ACC112 (cell line): ENCODE data around the gene NOXO1.
A peak's percentile ranks its signal among the peaks of the same experiment; 100 is the strongest.
"Not testable (repeated sequence)": the region's sequence is repeated elsewhere in the genome, so short reads cannot be mapped to it uniquely, and the experiment has no call there.

Experiments used
- H2AFZ ChIP-seq: fragments of 200-600 bp; sonication (generic); one replicate; pipeline ENCODE4 v1.6.0; 2017; ENCODE audit warnings: antibody characterized with exemption, low read length; ENCODE audit not compliant: unreplicated experiment
- H3K27ac ChIP-seq: fragments of 200-600 bp; sonication (generic); 2 replicates; pipeline ENCODE4 v1.5.1; 2014; ENCODE audit warnings: low read depth, mild to moderate bottlenecking, antibody characterized with exemption, low read length, moderate library complexity
- H3K27me3 ChIP-seq: fragments of 200-600 bp; sonication (generic); 2 replicates; pipeline ENCODE4 v1.6.1; 2014; ENCODE audit warnings: mild to moderate bottlenecking, antibody characterized with exemption, low read length, moderate library complexity, mixed read lengths; ENCODE audit not compliant: insufficient read depth
- H3K36me3 ChIP-seq: fragments of 200-600 bp; sonication (generic); 2 replicates; pipeline ENCODE4 v1.6.1; 2016; ENCODE audit warnings: mild to moderate bottlenecking, antibody characterized with exemption, low read length, moderate library complexity, mixed read lengths; ENCODE audit not compliant: insufficient read depth
- H3K4me1 ChIP-seq: fragments of 200-600 bp; sonication (generic); one replicate; pipeline ENCODE4 v1.6.1; 2016; ENCODE audit warnings: low read length, mixed read lengths; ENCODE audit not compliant: insufficient read depth, unreplicated experiment, control insufficient read depth
- H3K4me3 ChIP-seq: fragments of 200-600 bp; sonication (generic); 2 replicates; pipeline ENCODE4 v1.5.1; 2014; ENCODE audit warnings: mild to moderate bottlenecking, low read depth, low read length
- H3K79me2 ChIP-seq: fragments of 200-600 bp; sonication (generic); one replicate; pipeline ENCODE4 v1.6.0; 2016; ENCODE audit warnings: low read length; ENCODE audit not compliant: control insufficient read depth, unreplicated experiment, insufficient read depth

NOXO1 gene

DNA sequence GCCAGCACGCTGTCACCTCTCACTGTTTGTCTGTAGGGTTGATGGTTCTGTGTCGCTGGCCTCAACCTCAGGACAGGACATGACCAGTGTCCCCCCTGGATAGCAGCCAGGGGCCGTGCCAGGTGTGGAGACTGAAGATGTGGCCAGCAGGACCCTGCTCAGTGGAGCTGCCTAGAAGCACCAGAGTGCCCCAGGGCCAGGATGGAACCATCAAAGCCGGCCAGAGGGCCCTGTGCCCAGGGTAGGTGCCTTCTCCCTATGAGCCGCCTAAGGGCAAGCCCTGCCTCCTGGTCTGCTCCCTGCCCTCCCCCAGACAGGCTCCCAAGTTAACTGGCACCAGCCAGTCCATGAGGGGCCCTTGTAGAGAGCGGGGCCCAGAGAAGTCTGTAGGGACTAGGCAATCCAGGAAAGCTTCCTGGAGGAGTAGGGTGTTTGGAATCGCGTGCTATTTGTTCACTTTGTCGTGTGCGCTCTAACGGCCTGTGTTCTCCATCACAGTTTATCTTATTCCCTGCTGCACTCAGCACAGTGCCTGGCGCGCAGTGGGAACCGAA is 22.5 kb downstream of the NOXO1 start:
- Histone ChIP-seq H3K27ac (no peak overlapping the region), H3K36me3 (peaks cover 14% of the 10 kb centered on the region; the same call in 1 of the 2 replicates), H3K4me3 (peak overlapping the region; percentile 86), H2AFZ (no peak overlapping the region), H3K27me3 (no peaks in the 10 kb centered on the region), H3K4me1 (peaks cover 22% of the 10 kb centered on the region), H3K79me2 (peaks cover 38% of the 10 kb centered on the region)

DNA sequence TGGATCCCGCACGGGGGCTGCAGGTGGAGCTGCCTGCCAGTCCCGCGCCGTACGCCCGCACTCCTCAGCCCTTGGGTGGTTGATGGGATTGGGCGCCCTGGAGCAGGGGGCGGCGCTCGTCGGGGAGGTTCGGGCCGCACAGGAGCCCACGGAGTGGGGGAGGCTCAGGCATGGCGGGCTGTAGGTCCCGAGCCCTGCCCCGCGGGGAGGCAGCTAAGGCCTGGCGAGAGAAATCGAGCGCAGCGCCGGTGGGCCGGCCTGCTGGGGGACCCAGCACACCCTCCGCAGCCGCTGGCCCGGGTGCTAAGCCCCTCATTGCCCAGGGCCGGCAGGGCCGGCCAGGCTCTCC is 23.2 kb downstream of the NOXO1 start:
- Histone ChIP-seq H3K79me2 (peaks cover 31% of the 10 kb centered on the region), H3K4me1 (peaks cover 20% of the 10 kb centered on the region)
- H3K4me3 ChIP-seq, H3K36me3 ChIP-seq, H3K27me3 ChIP-seq, H3K27ac ChIP-seq, H2AFZ ChIP-seq: not testable (repeated sequence)

DNA sequence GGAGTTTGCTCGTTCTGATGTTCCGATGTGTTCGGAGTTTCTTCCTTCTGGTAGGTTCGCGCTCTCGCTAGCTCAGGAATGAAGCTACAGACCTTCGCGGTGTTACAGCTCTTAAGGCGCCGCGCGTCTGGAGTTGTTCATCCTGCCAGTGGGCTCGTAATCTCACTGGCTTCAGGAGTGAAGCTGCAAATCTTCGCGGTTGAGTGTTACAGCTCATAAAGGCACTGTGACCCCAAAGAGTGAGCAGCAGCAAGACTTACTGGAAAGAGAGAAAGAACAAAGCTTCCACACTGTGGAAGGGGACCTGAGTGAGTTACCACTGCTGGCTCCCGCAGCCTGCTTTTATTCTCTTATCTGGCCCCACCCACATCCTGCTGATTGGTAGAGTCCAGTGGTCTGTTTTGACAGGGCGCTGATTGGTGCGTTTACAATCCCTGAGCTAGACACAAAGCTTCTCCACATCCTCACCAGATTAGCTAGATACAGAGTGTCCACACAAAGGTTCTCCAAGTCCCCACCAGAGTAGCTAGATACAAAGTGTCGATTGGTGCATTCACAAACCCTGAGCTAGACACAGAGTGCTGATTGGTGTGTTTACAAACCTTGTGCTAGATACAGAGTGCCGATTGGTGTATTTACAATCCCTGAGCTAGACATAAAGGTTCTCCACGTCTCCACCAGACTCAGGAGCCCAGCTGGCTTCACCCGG is 23.7 kb downstream of the NOXO1 start:
- peaks cover 26% of the 10 kb centered on the region for H3K79me2 ChIP-seq
- H3K27ac ChIP-seq, H3K27me3 ChIP-seq, H3K4me3 ChIP-seq, H3K36me3 ChIP-seq, H2AFZ ChIP-seq: not testable (repeated sequence)
- peaks cover 15% of the 10 kb centered on the region for H3K4me1 ChIP-seq

GRCh38 chr16:1953734-1954133 is 27.5 kb downstream of the NOXO1 start:
- H3K36me3 ChIP-seq = no peaks in the 10 kb centered on the region
- no peak overlapping the region for H2AFZ ChIP-seq
- no peak overlapping the region for H3K4me3 ChIP-seq
- H3K79me2 ChIP-seq = no peaks in the 10 kb centered on the region
- no peaks in the 10 kb centered on the region for H3K4me1 ChIP-seq
- H3K27me3 ChIP-seq = no peaks in the 10 kb centered on the region
- H3K27ac ChIP-seq = no peak overlapping the region

- Histone ChIP-seq H3K4me3 (no peak overlapping the region), H3K36me3 (no peaks in the 10 kb centered on the region), H3K79me2 (no peaks in the 10 kb centered on the region), H2AFZ (no peak overlapping the region), H3K4me1 (no peaks in the 10 kb centered on the region), H3K27ac (no peak overlapping the region), H3K27me3 (no peaks in the 10 kb centered on the region)
These were observed 30.7 kb downstream of the NOXO1 start for GRCh38 chr16:1950559-1950958.

GRCh38 chr16:1950047-1950446 is 31.2 kb downstream of the NOXO1 start:
- Histone ChIP-seq H3K4me3 (no peak overlapping the region), H3K27me3 (no peaks in the 10 kb centered on the region), H3K36me3 (no peaks in the 10 kb centered on the region), H3K4me1 (no peaks in the 10 kb centered on the region), H3K79me2 (no peaks in the 10 kb centered on the region), H3K27ac (no peak overlapping the region), H2AFZ (no peak overlapping the region)

DNA sequence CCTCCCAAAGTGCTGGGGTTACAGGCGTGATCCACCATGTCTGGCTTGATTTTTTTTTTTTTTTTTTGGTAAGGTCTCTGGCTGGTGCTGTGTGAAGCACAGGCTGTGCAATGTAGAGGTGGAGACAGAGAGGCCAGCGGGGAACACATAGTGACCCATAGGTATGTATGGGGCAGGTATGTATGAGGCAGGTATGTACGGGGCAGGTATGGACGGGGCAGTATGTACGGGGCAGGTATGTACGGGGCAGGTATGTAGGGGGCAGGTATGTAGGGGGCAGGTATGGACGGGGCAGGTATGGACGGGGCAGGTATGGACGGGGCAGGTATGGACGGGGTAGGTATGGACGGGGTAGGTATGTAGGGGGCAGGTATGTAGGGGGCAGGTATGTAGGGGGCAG is 31.8 kb downstream of the NOXO1 start:
- H3K79me2 ChIP-seq = no peaks in the 10 kb centered on the region
- no peak overlapping the region for H3K4me3 ChIP-seq
- no peak overlapping the region for H3K27ac ChIP-seq
- H3K27me3 ChIP-seq = no peaks in the 10 kb centered on the region
- no peaks in the 10 kb centered on the region for H3K36me3 ChIP-seq
- no peaks in the 10 kb centered on the region for H3K4me1 ChIP-seq
- H2AFZ ChIP-seq = no peak overlapping the region

GRCh38 chr16:1947369-1947670 is 33.9 kb downstream of the NOXO1 start:
- Histone ChIP-seq H3K36me3 (no peaks in the 10 kb centered on the region), H3K4me3 (no peak overlapping the region), H3K79me2 (no peaks in the 10 kb centered on the region), H3K27me3 (no peaks in the 10 kb centered on the region), H3K27ac (no peak overlapping the region), H2AFZ (no peak overlapping the region), H3K4me1 (peaks cover under 1% of the 10 kb centered on the region)

GRCh38 chr16:1946495-1947368 is 34.5 kb downstream of the NOXO1 start:
- peaks cover 6% of the 10 kb centered on the region for H3K4me1 ChIP-seq
- H2AFZ ChIP-seq = no peak overlapping the region
- no peaks in the 10 kb centered on the region for H3K27me3 ChIP-seq
- H3K36me3 ChIP-seq = no peaks in the 10 kb centered on the region
- no peaks in the 10 kb centered on the region for H3K79me2 ChIP-seq
- no peak overlapping the region for H3K4me3 ChIP-seq
- H3K27ac ChIP-seq = no peak overlapping the region

DNA sequence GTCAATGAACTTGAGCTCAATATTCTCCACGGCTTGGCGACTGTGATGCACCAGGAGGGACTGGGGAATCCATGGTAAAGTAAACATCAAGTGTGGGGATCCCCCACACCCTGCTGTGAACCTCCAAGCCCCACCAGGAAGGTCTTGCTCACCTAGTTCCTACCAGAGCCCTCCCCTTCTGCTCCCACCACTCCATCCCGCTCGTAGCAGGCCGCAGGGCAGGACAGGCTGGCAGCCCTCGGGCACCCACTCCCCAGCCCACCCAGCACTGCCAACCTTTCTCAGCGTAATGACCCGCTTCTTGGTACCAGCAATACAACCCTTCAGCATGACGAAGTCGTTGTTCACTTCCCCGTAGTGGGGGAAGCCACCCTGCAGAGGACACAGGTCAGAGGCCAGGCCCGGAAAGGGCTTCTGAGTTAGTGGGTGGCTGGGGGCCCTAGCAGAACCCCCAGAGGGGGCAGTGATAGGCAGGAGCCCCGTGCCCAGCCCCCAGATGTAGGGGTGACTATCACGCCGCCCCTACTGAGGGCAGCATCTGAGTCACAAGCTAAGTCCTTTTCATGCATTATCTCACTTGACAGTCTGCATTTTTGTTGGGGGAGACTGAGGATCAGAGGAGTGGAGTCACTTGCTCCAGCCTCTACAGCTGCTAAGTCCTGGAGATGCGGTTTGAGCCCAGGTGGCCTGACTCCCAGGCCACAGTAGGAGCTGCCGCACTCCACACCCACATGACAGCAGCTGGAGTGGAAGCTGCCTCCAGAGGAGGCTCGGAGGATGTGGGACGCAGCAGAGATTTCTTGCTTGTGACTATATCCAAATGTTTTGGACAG is 35.5 kb downstream of the NOXO1 start:
- Histone ChIP-seq H3K4me3 (no peak overlapping the region), H2AFZ (no peak overlapping the region), H3K27ac (no peak overlapping the region), H3K27me3 (no peaks in the 10 kb centered on the region), H3K79me2 (no peaks in the 10 kb centered on the region), H3K4me1 (peaks cover 10% of the 10 kb centered on the region), H3K36me3 (no peaks in the 10 kb centered on the region)
